Measurements from ENCODE around the gene ZC3H12C.

GRCh38 chr11:110217936-110218335, 124.7 kb downstream of the ZC3H12C start:
- no peak for TF ChIP-seq YY1 (IDR thresholded peaks at IDR 0.05; ENCODE audit: insufficient read depth, insufficient read length)
- TF ChIP-seq ZNF274 (IDR thresholded peaks at IDR 0.05; ENCODE audit: low read depth, low read length), result no peak
- TF ChIP-seq SUZ12 (IDR thresholded peaks at IDR 0.05; ENCODE audit: extremely low read depth, insufficient read depth, insufficient read length), result no peak

Data from NT2/D1 (cell line).